NCI-H345 treated with DMSO at 0.1 percent for 48 hours (cell line): ENCODE data around the gene SMIM5.

Experiments
- DNase-seq: peaks from one replicate; lab custom pipeline; 2025; ENCODE audit not compliant: unreplicated experiment; lab: John Stamatoyannopoulos, UW

Gene SMIM5

GRCh38 chr17:75639327-75639726, 6.1 kb downstream of the SMIM5 start:
- DNase-seq: no peak

GRCh38 chr17:75639771-75640555, 6.7 kb downstream of the SMIM5 start:
- no peak for DNase-seq

GRCh38 chr17:75640556-75641119, 7.4 kb downstream of the SMIM5 start:
- no peak for DNase-seq

GRCh38 chr17:75641343-75641742, 8.1 kb downstream of the SMIM5 start:
- no peak for DNase-seq

GRCh38 chr17:75642182-75642783, 9.0 kb downstream of the SMIM5 start:
- no peak for DNase-seq

GRCh38 chr17:75642784-75643642, 9.8 kb downstream of the SMIM5 start:
- no peak for DNase-seq

GRCh38 chr17:75643643-75644017, 10.4 kb downstream of the SMIM5 start:
- DNase-seq: no peak

GRCh38 chr17:75645501-75645888, 12.3 kb downstream of the SMIM5 start:
- DNase-seq: peak; percentile 91

GRCh38 chr17:75645889-75646637, 12.8 kb downstream of the SMIM5 start:
- DNase-seq: no peak

- DNase-seq: no peak
Observed at GRCh38 chr17:75646638-75646992, 13.4 kb downstream of the SMIM5 start.

GRCh38 chr17:75647061-75647460, 13.8 kb downstream of the SMIM5 start:
- no peak for DNase-seq

- DNase-seq: no peak
Observed at GRCh38 chr17:75647921-75648320, 14.7 kb downstream of the SMIM5 start.

- no peak for DNase-seq
Observed at GRCh38 chr17:75649687-75650086, 16.5 kb downstream of the SMIM5 start.

- DNase-seq: no peak
Observed at GRCh38 chr17:75650874-75651273, 17.6 kb downstream of the SMIM5 start.

GRCh38 chr17:75652341-75652740, 19.1 kb downstream of the SMIM5 start:
- DNase-seq: no peak

GRCh38 chr17:75652934-75653549, 19.8 kb downstream of the SMIM5 start:
- peak; percentile 9 for DNase-seq

- DNase-seq: no peak
Observed at GRCh38 chr17:75654176-75654575, 20.9 kb downstream of the SMIM5 start.

- no peak for DNase-seq
Observed at GRCh38 chr17:75658237-75658636, 25.0 kb downstream of the SMIM5 start.

- no peak for DNase-seq
Observed at GRCh38 chr17:75661531-75661930, 28.3 kb downstream of the SMIM5 start.

GRCh38 chr17:75662511-75662910, 29.3 kb downstream of the SMIM5 start:
- no peak for DNase-seq
